ENCODE measurements around the gene DYNLT4.
A peak's percentile ranks its signal among the peaks of the same experiment; 100 is the strongest.

DYNLT4 gene

DNA sequence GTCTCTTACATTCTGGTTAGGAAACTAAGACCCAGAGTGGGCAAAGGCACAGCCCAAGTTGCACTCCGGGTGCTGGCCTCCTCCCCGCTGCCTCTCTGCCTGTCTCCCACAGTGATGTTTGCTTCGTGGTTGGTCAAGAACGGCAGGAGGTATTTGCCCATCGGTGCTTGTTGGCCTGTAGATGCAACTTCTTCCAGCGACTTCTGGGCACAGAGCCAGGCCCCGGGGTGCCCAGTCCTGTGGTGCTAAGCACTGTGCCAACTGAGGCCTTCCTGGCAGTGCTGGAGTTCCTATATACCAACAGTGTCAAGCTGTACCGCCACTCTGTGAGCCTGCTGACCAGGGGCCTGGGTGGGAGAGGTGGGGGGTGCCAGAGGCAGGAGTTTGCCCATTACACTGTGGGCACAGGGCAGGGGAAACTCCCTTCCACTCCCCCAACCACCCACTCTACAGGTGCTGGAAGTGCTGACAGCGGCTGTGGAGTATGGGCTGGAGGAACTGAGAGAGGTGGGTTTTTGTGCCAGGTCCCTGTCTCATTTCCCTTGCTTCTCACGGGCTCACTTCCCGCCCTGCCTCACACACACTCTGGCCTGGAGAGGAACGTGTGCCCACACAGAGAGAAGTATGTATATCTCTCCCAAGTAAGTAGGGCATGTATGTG lies 3.1 kb upstream of the DYNLT4 start:
- H3K27ac ChIP-seq = peak overlapping the region; percentile 99
- ChIA-PET CTCF (interaction anchor here (0.7 kb wide), 1 partner anchor 1362 kb away, joined by 4 read pairs; no protein-coding TSS in a partner anchor), POLR2A (ENCODE audit: low non-redundant PET) (interaction anchor here (0.7 kb wide), 1 partner anchor 80 kb away, joined by 8 read pairs; no protein-coding TSS in a partner anchor)
- no peak for DNase-seq (ENCODE audit: low spot score)
- TF ChIP-seq, protein P1, sequence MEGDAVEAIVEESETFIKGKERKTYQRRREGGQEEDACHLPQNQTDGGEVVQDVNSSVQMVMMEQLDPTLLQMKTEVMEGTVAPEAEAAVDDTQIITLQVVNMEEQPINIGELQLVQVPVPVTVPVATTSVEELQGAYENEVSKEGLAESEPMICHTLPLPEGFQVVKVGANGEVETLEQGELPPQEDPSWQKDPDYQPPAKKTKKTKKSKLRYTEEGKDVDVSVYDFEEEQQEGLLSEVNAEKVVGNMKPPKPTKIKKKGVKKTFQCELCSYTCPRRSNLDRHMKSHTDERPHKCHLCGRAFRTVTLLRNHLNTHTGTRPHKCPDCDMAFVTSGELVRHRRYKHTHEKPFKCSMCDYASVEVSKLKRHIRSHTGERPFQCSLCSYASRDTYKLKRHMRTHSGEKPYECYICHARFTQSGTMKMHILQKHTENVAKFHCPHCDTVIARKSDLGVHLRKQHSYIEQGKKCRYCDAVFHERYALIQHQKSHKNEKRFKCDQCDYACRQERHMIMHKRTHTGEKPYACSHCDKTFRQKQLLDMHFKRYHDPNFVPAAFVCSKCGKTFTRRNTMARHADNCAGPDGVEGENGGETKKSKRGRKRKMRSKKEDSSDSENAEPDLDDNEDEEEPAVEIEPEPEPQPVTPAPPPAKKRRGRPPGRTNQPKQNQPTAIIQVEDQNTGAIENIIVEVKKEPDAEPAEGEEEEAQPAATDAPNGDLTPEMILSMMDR (conservative IDR thresholded peaks at IDR 0.05; ENCODE audit: low read depth) = no peak

DNA sequence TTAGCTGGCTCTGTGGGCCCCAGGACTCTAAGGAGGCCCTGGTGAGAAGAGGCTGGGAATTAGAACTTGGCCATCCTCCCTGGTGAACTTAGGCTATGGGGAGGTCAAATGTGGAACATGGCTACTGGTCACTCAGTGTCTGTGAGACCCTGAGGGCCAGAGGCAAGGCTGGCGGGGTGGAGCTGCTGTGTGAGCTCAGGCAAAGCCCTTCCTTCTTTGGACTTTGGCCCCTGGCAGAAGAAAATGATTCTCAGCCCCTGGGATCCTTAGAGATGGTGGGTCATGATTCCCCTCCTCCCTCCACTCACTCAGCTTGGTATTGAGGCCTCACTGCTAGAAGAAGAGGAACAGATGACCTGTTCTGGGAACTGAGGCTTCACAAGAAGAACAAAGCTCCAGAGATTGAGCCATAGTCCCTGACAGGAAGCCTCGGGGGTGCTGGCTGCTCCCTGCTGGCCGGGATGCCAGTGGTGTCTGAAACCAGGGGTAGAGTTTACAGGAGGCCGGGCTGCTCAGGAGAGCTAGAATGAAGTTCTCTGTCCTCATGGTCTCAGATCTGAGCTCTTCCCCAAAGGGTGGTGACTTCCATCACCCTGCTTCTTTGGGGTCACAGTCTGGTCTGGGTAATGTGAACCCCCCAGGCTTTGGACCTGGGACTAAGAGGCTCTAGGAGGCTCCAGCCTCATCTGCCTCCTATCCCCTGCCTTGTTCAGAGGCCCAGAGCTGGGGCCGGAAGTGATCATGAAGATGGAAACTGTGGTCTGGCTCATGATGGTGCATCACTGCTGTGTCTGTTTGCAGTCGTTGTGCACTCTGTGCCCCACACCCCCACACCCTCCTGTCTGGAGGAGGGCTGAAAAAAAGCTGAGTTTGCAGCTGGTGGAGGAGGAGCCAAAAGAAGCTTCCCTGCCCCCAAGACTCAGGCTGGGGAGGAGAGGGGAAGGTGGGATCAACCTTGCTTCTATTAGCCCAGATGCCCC lies 2.1 kb upstream of the DYNLT4 start:
- ChIA-PET CTCF (interaction anchor here (0.6 to 1.1 kb wide), 3 partner anchors 12 to 163 kb away, joined by 3 to 4 read pairs (median 4); no protein-coding TSS in a partner anchor), POLR2A (ENCODE audit: low non-redundant PET) (interaction anchor here (1.0 kb wide), 1 partner anchor 9 kb away, joined by 4 read pairs; the partner anchor contains the start of gene PLK3)
- DNase-seq (ENCODE audit: low spot score) = no peak
- peak overlapping the region; percentile 99 for H3K27ac ChIP-seq
- TF ChIP-seq, protein P1 (conservative IDR thresholded peaks at IDR 0.05; ENCODE audit: low read depth) = no peak

DNA sequence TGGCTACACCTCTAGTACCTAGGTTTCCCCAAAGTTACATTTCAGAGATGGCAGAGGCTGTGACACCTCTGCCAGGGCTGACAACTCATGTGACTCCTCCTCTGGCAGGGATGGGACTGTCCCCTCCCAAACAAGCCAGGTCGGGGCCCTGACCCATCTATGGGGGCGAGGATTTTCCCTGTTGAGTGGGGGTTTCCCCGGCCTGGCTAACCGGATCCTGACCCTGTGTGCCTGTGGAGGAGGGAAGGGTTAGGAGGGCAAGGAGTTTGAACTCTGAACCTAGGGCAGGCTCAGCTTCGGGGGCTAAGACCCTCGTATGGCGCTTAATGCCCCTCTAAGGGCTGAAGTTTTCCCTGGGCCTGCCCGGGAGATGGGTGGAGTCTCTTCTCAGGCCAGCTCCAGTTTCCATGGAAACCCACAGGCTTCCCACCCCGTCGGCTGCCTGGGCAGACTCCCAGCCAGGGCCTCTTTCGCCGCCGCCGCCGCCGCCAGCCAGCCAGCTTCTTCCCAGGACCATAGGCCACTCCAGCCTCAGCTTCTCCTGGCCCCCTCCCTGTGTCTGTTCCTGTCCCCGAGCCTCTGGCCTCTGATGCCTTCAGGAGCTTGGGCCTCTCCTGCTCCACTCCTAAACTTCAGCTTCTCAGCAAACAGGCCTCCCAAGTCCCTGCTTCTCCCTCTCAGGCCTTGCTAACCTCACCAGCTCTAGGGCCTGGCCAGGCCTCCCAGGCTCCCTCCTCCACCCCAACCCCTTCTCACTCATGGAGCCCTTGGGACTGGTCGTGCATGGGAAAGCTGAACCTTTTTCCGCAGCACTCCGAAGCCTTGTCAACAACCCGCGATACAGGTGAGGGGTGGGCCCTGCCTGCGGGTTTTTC lies 1.1 kb upstream of the DYNLT4 start, which contains the start of gene BTBD19:
Gene BTBD19 (plus strand): TSS at position 461 of the 875 bp plus-strand sequence. CDS start 298 bp downstream, at position 759.
- no peak for DNase-seq (ENCODE audit: low spot score)
- POLR2A ChIA-PET (ENCODE audit: low non-redundant PET) = interaction anchor here (1.0 kb wide), 1 partner anchor 8 kb away, joined by 4 read pairs; the partner anchor contains the start of gene PLK3
- peak within 1 kb of the TSS; percentile 99 for H3K27ac ChIP-seq
- CTCF ChIA-PET = interaction anchor here (0.5 to 0.7 kb wide), 5 partner anchors 14 to 498 kb away, joined by 3 to 6 read pairs (median 4); no protein-coding TSS in a partner anchor
- TF ChIP-seq, protein P1 (conservative IDR thresholded peaks at IDR 0.05; ENCODE audit: low read depth) = no peak

DNA sequence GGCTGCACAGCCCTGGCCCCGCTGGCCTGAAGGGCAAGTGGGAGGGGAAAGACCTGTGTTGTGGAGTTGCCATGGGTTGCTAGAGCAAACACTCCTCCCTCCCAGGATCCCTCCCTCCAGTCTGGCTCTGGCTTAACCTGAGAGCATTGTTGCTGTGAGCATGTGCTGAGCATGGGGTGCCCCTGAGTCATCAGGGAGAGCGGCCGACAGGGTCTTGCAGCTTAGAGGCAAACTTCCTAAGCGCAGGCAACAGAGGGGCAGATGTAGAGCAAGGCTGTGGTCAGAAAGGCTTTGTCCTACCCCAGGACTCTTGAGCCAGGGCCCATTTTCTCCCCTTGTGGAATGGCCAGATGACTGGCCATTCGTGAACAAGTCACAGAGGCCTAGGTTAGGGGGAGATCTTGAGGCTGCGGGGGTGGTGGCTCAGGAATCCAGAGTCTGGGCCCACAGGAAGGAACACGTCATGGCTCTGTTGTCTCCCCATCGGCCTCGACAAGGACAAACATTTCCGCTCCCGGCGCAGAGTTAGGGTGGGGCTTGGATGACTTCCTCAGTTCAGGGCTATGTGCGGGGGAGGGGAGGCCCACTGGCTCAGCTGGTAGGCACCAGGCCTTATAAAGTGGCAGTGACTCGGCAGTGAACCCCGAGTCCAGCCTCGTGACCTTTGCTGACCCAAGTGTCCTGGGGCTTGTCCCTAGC lies 362 bp upstream of the DYNLT4 start:
- H3K27ac ChIP-seq = peak overlapping the region; percentile 99
- CTCF ChIA-PET = interaction anchor here (0.5 to 0.7 kb wide), 3 partner anchors 52 to 683 kb away, joined by 3 to 4 read pairs (median 3); no protein-coding TSS in a partner anchor
- TF ChIP-seq, protein P1 (conservative IDR thresholded peaks at IDR 0.05; ENCODE audit: low read depth) = no peak
- POLR2A ChIA-PET (ENCODE audit: low non-redundant PET) = interaction anchor here (0.6 kb wide), 1 partner anchor 12 kb away, joined by 3 read pairs; no protein-coding TSS in a partner anchor
- peak; percentile 96 for DNase-seq (ENCODE audit: low spot score)

DNA sequence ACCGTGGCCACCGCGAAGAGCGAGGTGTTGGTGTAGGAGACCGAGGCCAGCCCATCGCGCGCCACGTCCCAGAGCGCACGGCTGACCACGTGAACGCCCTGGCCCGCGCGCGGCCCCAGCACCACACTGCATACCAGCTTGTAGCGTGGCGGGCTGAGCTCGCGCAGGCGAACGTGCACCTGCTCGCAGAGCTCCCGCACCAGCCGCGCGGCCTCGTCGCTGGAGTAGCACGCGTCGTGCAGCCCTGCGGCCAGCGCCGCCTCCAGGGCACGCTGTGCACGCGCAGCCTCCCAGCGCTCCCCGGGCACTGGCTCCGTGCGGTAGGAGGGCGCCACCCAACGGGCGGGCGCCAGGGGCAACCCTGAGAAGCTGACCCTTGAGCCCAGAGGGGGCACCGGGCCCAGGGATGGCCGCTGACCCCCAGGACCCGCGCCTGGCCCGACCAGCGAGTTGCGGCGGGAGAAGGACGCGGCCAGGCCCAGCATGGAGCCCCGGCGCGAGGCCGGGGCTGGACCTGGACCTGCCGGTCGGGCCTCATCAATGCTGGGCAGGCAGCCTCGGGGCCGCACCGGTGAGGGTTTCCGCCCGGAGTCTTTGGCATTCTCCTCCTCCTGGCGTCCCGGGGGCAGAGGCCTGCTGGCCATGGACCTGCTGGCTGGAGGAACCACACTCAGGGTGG lies 987 bp downstream of the DYNLT4 start:
- TF ChIP-seq, protein P1 (conservative IDR thresholded peaks at IDR 0.05; ENCODE audit: low read depth) = no peak
- POLR2A ChIA-PET (ENCODE audit: low non-redundant PET) = no interaction called here
- CTCF ChIA-PET = interaction anchor here (0.6 kb wide), 1 partner anchor 384 kb away, joined by 8 read pairs; no protein-coding TSS in a partner anchor
- DNase-seq (ENCODE audit: low spot score) = no peak
- peak overlapping the region; percentile 99 for H3K27ac ChIP-seq

Measured in RWPE1 (cell line).